GM18858 (cell line): Measurements from ENCODE around the gene BCKDK.
A peak's percentile ranks its signal among the peaks of the same experiment; 100 is the strongest.

Source experiments
- ATAC-seq: cut with Tn5 transposase; IDR thresholded peaks from one replicate; pipeline ENCODE4 v1.9.1; 2021; ENCODE audit not compliant: unreplicated experiment

BCKDK gene

GRCh38 chr16:31108035-31108793 lies at the start of gene BCKDK:
Gene BCKDK (plus strand): TSS chr16:31108386. CDS start chr16:31109224, 838 bp downstream.
- peak; percentile 68 for ATAC-seq

- ATAC-seq, result no peak
These were observed 46.9 kb upstream of the BCKDK start for GRCh38 chr16:31061126-31061812.

GRCh38 chr16:31061813-31062440 lies 46.3 kb upstream of the BCKDK start:
- no peak for ATAC-seq

GRCh38 chr16:31063495-31063842 lies 44.7 kb upstream of the BCKDK start:
- no peak for ATAC-seq

- ATAC-seq, result no peak
These were observed 44.2 kb upstream of the BCKDK start for GRCh38 chr16:31063843-31064611.

GRCh38 chr16:31064882-31065461 lies 43.2 kb upstream of the BCKDK start:
- ATAC-seq, result no peak

GRCh38 chr16:31067342-31067741 lies 40.8 kb upstream of the BCKDK start:
- no peak for ATAC-seq

- ATAC-seq, result no peak
These were observed 36.3 kb upstream of the BCKDK start for GRCh38 chr16:31071861-31072260.

- no peak for ATAC-seq
These were observed 35.5 kb upstream of the BCKDK start for GRCh38 chr16:31072540-31073141.

- peak; percentile 36 for ATAC-seq
These were observed 34.8 kb upstream of the BCKDK start for GRCh38 chr16:31073142-31073969.

GRCh38 chr16:31073970-31074813 lies 34.0 kb upstream of the BCKDK start, which contains the start of the genes ZNF646 and ZNF668:
Gene ZNF646 (plus strand): TSS chr16:31074422. CDS start chr16:31076325, 1,903 bp downstream.
Gene ZNF668 (minus strand): TSS chr16:31074240. CDS start chr16:31064459, 9,781 bp downstream.
- peak; percentile 50 for ATAC-seq

- no peak for ATAC-seq
These were observed 33.4 kb upstream of the BCKDK start for GRCh38 chr16:31074814-31075183.

- no peak for ATAC-seq
These were observed 31.9 kb upstream of the BCKDK start for GRCh38 chr16:31076319-31076718.

- ATAC-seq, result no peak
These were observed 31.2 kb upstream of the BCKDK start for GRCh38 chr16:31077024-31077423.

GRCh38 chr16:31077592-31078396 lies 30.4 kb upstream of the BCKDK start:
- no peak for ATAC-seq

GRCh38 chr16:31078597-31079341 lies 29.4 kb upstream of the BCKDK start:
- ATAC-seq, result no peak

- ATAC-seq, result no peak
These were observed 28.7 kb upstream of the BCKDK start for GRCh38 chr16:31079342-31079944.
